Suprapubic skin (tissue), 4 donors: ENCODE measurements around the gene MTIF2. TPM values are rescaled to one million over a fixed set of nuclear protein-coding genes. Genes with fewer than 3 reads are reported as not detected.
"Not testable (repeated sequence)": the region's sequence is repeated elsewhere in the genome, so short reads cannot be mapped to it uniquely, and the experiment has no call there.

Source experiments
- DNase-seq, 2 donors: peaks; one replicate each; pipeline ENCODE4 v3.0.0-alpha.2; 2019; ENCODE audit warnings: low spot score in 2 of 2
- H3K27ac ChIP-seq: fragments of 200-600 bp; sonication (generic); one replicate; pipeline ENCODE4 v1.5.1; 2019
- H3K27me3 ChIP-seq: fragments of 200-600 bp; sonication (generic); one replicate; pipeline ENCODE4 v1.5.1; 2019
- H3K36me3 ChIP-seq: fragments of 200-600 bp; sonication (generic); one replicate; pipeline ENCODE4 v1.5.1; 2019
- H3K4me1 ChIP-seq: fragments of 200-600 bp; sonication (generic); one replicate; pipeline ENCODE4 v1.5.1; 2019
- H3K4me3 ChIP-seq: fragments of 200-600 bp; sonication (generic); one replicate; pipeline ENCODE4 v1.5.1; 2019; ENCODE audit warnings: mild to moderate bottlenecking
- H3K9me3 ChIP-seq: fragments of 200-600 bp; sonication (generic); one replicate; pipeline ENCODE4 v1.5.1; 2019
- EP300 ChIP-seq: sonication (generic); formaldehyde crosslinking; IDR thresholded peaks from one replicate; pipeline ENCODE4 v1.6.1; 2017; ENCODE audit warnings: antibody characterized with exemption
- POLR2A ChIP-seq, 2 donors: fragments of 450-650 bp; IDR thresholded peaks; one replicate each; pipeline ENCODE4 v1.6.1; 2017; ENCODE audit warnings: antibody characterized with exemption in 2 of 2, mild to moderate bottlenecking in 2 of 2, moderate library complexity in 2 of 2
- POLR2AphosphoS5 ChIP-seq, 3 donors: sonication (generic); formaldehyde crosslinking; IDR thresholded peaks; one replicate each; pipeline ENCODE4 v1.6.1; 2017; ENCODE audit warnings: antibody characterized with exemption in 3 of 3
- WGBS: methylation state at CpG from one replicate; pipeline ENCODE4 v1.1.5; 2018; 5-methylcytosine and 5-hydroxymethylcytosine counted together
- total RNA-seq, 4 donors: library from RNA; depleted of rRNA; stranded (reverse); fragments of >200 nt; gene quantifications; one replicate each; pipeline ENCODE4 v1.1.0, GENCODE V29; 2016
- TF ChIP-seq, protein P1 (sequence below), 2 donors: fragments of 200-600 bp in 1 of 2; fragments of 450-650 bp in 1 of 2; sonication (generic) in 1 of 2; IDR thresholded peaks; one replicate each; pipeline ENCODE4 v1.5.1; 2016 to 2019; ENCODE audit warnings: antibody characterized with exemption in 2 of 2, mild to moderate bottlenecking in 1 of 2, moderate library complexity in 1 of 2

Gene MTIF2
- total RNA-seq, 4 donors from 2014 or later, result 12.1 to 25.6 (median 17.6) TPM

DNA sequence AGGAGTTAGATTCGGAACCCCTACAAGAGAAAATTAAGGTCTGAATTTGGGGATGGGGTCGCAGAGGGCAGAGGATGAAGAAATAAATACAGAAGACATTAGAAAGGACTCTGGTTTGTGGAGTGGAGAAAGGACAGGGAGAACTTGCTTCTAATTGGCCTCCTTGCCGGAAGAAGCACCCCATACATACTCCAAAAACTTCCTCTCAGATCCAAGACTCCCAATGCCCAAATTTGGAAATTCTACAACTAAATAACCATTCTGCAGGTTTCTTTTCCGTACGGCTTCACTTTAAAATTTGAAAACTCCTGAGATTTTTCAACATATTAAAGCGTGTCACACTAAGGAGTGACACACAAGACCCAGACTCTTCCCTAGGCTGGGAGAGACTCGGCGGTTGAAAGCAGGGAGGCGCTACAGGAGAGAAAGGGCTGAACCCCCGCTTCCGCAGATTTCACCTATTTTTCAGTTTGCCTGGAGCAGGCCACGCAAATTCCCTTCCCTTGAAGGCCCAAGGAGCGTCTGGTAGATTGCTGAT lies 37.4 kb downstream of the MTIF2 start:
- Histone ChIP-seq H3K36me3 (peaks cover 29% of the 10 kb centered on the region), H3K9me3 (no peaks in the 10 kb centered on the region), H3K4me1 (peaks cover 31% of the 10 kb centered on the region), H3K27me3 (no peaks in the 10 kb centered on the region), H3K27ac (peak overlapping the region; percentile 96), H3K4me3 (peak overlapping the region; percentile 77)
- DNase-seq, result no peak
- WGBS, result 10% methylated on average over 12 of the region's 13 CpGs
- TF ChIP-seq POLR2A (IDR thresholded peaks at IDR 0.05), result no peak
- no peak for TF ChIP-seq POLR2AphosphoS5 (IDR thresholded peaks at IDR 0.05)
- TF ChIP-seq, protein P1, sequence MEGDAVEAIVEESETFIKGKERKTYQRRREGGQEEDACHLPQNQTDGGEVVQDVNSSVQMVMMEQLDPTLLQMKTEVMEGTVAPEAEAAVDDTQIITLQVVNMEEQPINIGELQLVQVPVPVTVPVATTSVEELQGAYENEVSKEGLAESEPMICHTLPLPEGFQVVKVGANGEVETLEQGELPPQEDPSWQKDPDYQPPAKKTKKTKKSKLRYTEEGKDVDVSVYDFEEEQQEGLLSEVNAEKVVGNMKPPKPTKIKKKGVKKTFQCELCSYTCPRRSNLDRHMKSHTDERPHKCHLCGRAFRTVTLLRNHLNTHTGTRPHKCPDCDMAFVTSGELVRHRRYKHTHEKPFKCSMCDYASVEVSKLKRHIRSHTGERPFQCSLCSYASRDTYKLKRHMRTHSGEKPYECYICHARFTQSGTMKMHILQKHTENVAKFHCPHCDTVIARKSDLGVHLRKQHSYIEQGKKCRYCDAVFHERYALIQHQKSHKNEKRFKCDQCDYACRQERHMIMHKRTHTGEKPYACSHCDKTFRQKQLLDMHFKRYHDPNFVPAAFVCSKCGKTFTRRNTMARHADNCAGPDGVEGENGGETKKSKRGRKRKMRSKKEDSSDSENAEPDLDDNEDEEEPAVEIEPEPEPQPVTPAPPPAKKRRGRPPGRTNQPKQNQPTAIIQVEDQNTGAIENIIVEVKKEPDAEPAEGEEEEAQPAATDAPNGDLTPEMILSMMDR (IDR thresholded peaks at IDR 0.05), result no peak
- no peak for TF ChIP-seq EP300

DNA sequence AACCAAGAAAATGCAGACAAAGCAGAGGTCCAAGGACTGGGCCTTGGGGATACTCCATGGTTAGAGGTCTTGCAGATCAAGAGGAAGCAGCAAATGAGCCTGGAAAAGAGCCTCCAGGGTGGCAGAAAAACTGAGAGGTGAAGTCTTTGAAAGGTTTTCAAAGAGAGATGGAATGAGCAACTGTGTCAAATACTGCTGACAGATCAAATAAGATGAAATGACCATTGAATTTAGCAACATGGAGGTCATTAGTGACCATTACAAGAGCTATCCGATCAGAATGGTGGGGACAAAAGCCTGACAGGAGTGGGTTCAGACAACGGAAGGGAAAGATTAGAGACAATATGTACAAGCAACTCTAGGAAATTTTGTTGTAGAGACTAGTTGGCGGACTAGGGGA lies 38.5 kb downstream of the MTIF2 start:
- TF ChIP-seq POLR2A (IDR thresholded peaks at IDR 0.05), result no peak
- TF ChIP-seq, protein P1 (IDR thresholded peaks at IDR 0.05), result no peak
- TF ChIP-seq POLR2AphosphoS5 (IDR thresholded peaks at IDR 0.05), result no peak
- TF ChIP-seq EP300, result no peak
- no peaks in the 10 kb centered on the region for H3K27me3 ChIP-seq
- H3K27ac ChIP-seq, result no peak overlapping the region
- WGBS, result 91% methylated on average over 3 of the region's 3 CpGs
- H3K9me3 ChIP-seq, result no peaks in the 10 kb centered on the region
- H3K36me3 ChIP-seq, result peaks cover 18% of the 10 kb centered on the region
- DNase-seq, result no peak
- no peak overlapping the region for H3K4me3 ChIP-seq
- H3K4me1 ChIP-seq, result peaks cover 31% of the 10 kb centered on the region

DNA sequence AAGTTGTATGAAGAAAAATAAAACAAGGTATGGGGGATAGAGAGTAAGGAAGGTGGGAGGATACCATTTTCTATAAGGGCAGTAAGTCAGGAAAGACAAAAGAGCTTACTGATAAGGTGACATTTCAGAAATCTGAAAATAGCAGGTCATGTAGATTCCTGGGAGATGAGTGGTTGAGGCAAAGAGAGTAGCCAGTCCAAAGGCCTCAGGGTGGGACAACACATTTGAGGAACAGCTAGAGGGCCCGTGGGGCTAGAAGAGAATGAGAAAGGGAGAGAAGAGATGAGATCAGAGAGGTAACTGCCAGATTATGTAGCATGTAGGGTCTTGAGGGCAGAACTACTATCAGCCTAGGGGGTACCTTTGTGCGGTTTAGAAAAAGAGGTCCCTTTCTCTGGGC lies 39.8 kb downstream of the MTIF2 start:
- Histone ChIP-seq H3K9me3 (no peaks in the 10 kb centered on the region), H3K27ac (no peak overlapping the region), H3K4me3 (no peak overlapping the region), H3K4me1 (peaks cover 20% of the 10 kb centered on the region), H3K36me3 (peaks cover 5% of the 10 kb centered on the region), H3K27me3 (no peaks in the 10 kb centered on the region)
- no peak for DNase-seq
- no peak for TF ChIP-seq POLR2A (IDR thresholded peaks at IDR 0.05)
- TF ChIP-seq, protein P1 (IDR thresholded peaks at IDR 0.05), result no peak
- TF ChIP-seq POLR2AphosphoS5 (IDR thresholded peaks at IDR 0.05), result no peak
- no peak for TF ChIP-seq EP300
- 96% methylated on average over 2 of the region's 2 CpGs for WGBS

DNA sequence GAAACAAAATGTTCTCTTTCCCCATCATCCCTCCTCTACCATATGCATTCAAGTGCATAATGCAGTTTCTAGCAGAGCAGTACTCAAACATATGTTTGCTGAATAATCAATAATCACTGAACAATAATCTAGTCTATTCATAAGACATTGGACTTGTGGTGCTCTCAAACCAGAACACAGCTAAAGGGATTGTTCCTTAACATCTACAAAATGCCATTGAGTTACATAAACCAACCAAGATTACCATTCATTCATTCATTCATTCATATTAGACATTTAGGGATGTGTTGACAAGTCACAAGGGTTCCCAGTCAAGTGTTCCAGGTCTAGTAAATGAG lies 40.8 kb downstream of the MTIF2 start:
- TF ChIP-seq POLR2A (IDR thresholded peaks at IDR 0.05) (no peak), EP300 (no peak), POLR2AphosphoS5 (IDR thresholded peaks at IDR 0.05) (no peak)
- TF ChIP-seq, protein P1 (IDR thresholded peaks at IDR 0.05), result no peak
- H3K27me3 ChIP-seq, result no peaks in the 10 kb centered on the region
- peaks cover 10% of the 10 kb centered on the region for H3K4me1 ChIP-seq
- DNase-seq, result no peak
- H3K9me3 ChIP-seq, result no peaks in the 10 kb centered on the region
- no peak overlapping the region for H3K27ac ChIP-seq
- no peak overlapping the region for H3K4me3 ChIP-seq
- H3K36me3 ChIP-seq, result no peaks in the 10 kb centered on the region

DNA sequence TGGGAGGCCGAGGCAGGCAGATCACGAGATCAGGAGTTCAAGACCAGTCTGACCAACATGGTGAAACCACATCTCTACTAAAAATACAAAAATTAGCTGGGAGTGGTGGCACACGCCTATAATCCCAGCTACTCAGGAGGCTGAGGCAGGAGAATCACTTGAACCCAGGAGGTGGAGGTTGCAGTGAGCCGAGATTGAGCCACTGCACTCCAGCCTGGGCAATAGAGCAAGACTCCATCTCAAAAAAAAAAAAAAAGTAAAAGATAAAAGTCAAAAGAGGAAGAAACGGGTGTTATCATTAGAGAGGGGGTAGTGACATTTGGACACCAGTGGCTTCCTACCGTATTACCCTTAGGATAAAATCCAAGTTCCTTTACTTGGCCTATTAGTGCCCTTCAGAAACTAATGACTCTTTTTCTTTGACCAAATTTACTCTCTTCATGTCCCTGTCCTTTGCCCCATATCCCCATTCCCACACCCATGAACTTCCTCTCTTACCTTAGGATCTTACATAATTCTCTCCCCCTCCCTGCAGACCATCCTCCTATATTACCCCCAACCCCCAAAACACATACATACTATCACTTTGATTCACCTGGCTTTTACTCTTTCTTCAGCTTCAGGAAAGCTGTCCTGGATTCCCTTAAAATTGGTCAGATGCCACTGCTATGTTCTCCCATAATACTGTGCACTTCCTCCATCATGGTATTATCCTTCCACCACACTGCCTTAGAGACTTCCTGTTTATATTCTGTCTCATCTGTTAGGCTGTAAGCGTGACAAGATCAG lies 41.4 kb downstream of the MTIF2 start:
- H3K27ac ChIP-seq, result peak overlapping the region; percentile 8
- WGBS, result 79% methylated on average over 7 of the region's 7 CpGs

More for the DNA sequence above, 41.4 kb downstream of the MTIF2 start:
- H3K27me3 ChIP-seq, DNase-seq, H3K4me3 ChIP-seq, H3K9me3 ChIP-seq, H3K36me3 ChIP-seq: not testable (repeated sequence)
- H3K4me1 ChIP-seq, result peaks cover 13% of the 10 kb centered on the region
